IMR-90 (cell line): ENCODE data around the gene PHPT1. TPM values are rescaled to one million over a fixed set of nuclear protein-coding genes. Genes with fewer than 3 reads are reported as not detected.

Experiments
- ATAC-seq: fragments of 200-7000 bp; cut with Tn5 transposase; 2 replicates; pipeline ENCODE4 v1.9.1; 2020; ENCODE audit warnings: low read depth, mild to moderate bottlenecking, moderate library complexity
- BruUV-seq: library from RNA; stranded (reverse); fragments of 400-500 nt; replicated peaks from 2 replicates; lab custom pipeline; 2021; lab: Mats Ljungman, UMichigan
- CTCF ChIA-PET: fragments of 300-600 bp; formaldehyde crosslinking; extraction: SDS; loops from one replicate; lab custom pipeline; 2021; ENCODE audit warnings: antibody characterized with exemption; lab: Yijun Ruan, JAX
- POLR2A ChIA-PET: fragments of 300-600 bp; sonication (Branson Sonifier 250); formaldehyde crosslinking; loops from one replicate; lab custom pipeline; 2022; ENCODE audit warnings: antibody characterized with exemption; ENCODE audit not compliant: unreplicated experiment; lab: Charles Lee
- DNase-seq: peaks from one replicate; pipeline ENCODE4 v3.0.0; 2013
- H2AFZ ChIP-seq: replicated peaks from 2 replicates; pipeline ENCODE3; 2013; ENCODE audit warnings: low read length, mild to moderate bottlenecking; ENCODE audit not compliant: poor library complexity
- H2AK5ac ChIP-seq: 2 replicates; pipeline ENCODE4 v1.6.1; 2013; ENCODE audit warnings: low read depth, low read length, inconsistent platforms
- H2AK9ac ChIP-seq: replicated peaks from 2 replicates; pipeline ENCODE3; 2013; ENCODE audit warnings: mild to moderate bottlenecking, low read depth, low read length, moderate library complexity; ENCODE audit not compliant: poor library complexity
- H2BK120ac ChIP-seq: 2 replicates; pipeline ENCODE4 v1.6.1; 2013; ENCODE audit warnings: low read depth, low read length, inconsistent platforms
- H2BK15ac ChIP-seq: 3 replicates; pipeline ENCODE4 v1.6.1; 2013; ENCODE audit warnings: low read depth, low read length, inconsistent platforms
- H2BK20ac ChIP-seq: 2 replicates; pipeline ENCODE4 v1.6.1; 2013; ENCODE audit warnings: low read depth, mild to moderate bottlenecking, inconsistent platforms, low read length, moderate library complexity
- H2BK5ac ChIP-seq: 2 replicates; pipeline ENCODE4 v1.6.1; 2013; ENCODE audit warnings: mild to moderate bottlenecking, low read depth, low read length, inconsistent platforms; ENCODE audit not compliant: poor library complexity, severe bottlenecking
- H3K14ac ChIP-seq: replicated peaks from 2 replicates; pipeline ENCODE4 v1.6.1; 2013; ENCODE audit warnings: low read depth, low read length, inconsistent platforms
- H3K18ac ChIP-seq: 2 replicates; pipeline ENCODE4 v1.6.1; 2013; ENCODE audit warnings: low read depth, low read length, control low read depth
- H3K23ac ChIP-seq: 2 replicates; pipeline ENCODE4 v1.6.1; 2013; ENCODE audit warnings: low read depth, low read length, inconsistent platforms
- H3K27ac ChIP-seq: 2 replicates; pipeline ENCODE4 v1.5.1; 2013; ENCODE audit warnings: mild to moderate bottlenecking, control low read depth, low read length; ENCODE audit not compliant: insufficient read depth
- H3K27me3 ChIP-seq: 2 replicates; pipeline ENCODE4 v1.6.1; 2013; ENCODE audit warnings: low read length; ENCODE audit not compliant: control insufficient read depth, insufficient read depth
- H3K36me3 ChIP-seq: 2 replicates; pipeline ENCODE4 v1.6.1; 2013; ENCODE audit warnings: low read length, mixed read lengths; ENCODE audit not compliant: control insufficient read depth, insufficient read depth
- H3K4ac ChIP-seq: 2 replicates; pipeline ENCODE4 v1.6.1; 2013; ENCODE audit warnings: low read depth, low read length, inconsistent platforms
- H3K4me1 ChIP-seq: 2 replicates; pipeline ENCODE4 v1.6.1; 2013; ENCODE audit warnings: low read length, mixed read lengths; ENCODE audit not compliant: control insufficient read depth, insufficient read depth
- H3K4me2 ChIP-seq: 2 replicates; pipeline ENCODE4 v1.6.1; 2013; ENCODE audit warnings: low read depth, mild to moderate bottlenecking, control low read depth, low read length, moderate library complexity
- H3K4me3 ChIP-seq: 2 replicates; pipeline ENCODE4 v1.5.1; 2013; ENCODE audit warnings: low read depth, mild to moderate bottlenecking, control low read depth, low read length, moderate library complexity; ENCODE audit not compliant: insufficient read depth
- H3K56ac ChIP-seq: 2 replicates; pipeline ENCODE4 v1.6.1; 2013; ENCODE audit warnings: low read length, inconsistent platforms; ENCODE audit not compliant: insufficient read depth; ENCODE audit errors: extremely low read depth
- H3K79me1 ChIP-seq, 2 experiments: 2 replicates each; pipeline ENCODE4 v1.6.1; 2013; ENCODE audit warnings: low read length in 2 of 2, inconsistent platforms in 1 of 2, low read depth in 1 of 2
- H3K9ac ChIP-seq: 2 replicates; pipeline ENCODE4 v1.6.1; 2013; ENCODE audit warnings: low read depth, low read length, control low read depth
- H3K9me1 ChIP-seq: 2 replicates; pipeline ENCODE4 v1.6.1; 2013; ENCODE audit warnings: low read length, inconsistent platforms; ENCODE audit not compliant: insufficient read depth
- H3K9me3 ChIP-seq: 2 replicates; pipeline ENCODE4 v1.6.1; 2013; ENCODE audit warnings: low read length; ENCODE audit not compliant: control insufficient read depth, insufficient read depth
- H4K20me1 ChIP-seq: 2 replicates; pipeline ENCODE4 v1.6.1; 2013; ENCODE audit warnings: low read length, inconsistent platforms; ENCODE audit not compliant: insufficient read depth
- H4K5ac ChIP-seq: 2 replicates; pipeline ENCODE4 v1.6.1; 2013; ENCODE audit warnings: mild to moderate bottlenecking, low read depth, low read length, control low read depth
- H4K8ac ChIP-seq, 2 experiments: 2 replicates each; pipeline ENCODE4 v1.6.1; 2013; ENCODE audit warnings: low read depth in 2 of 2, low read length in 2 of 2, control low read depth in 1 of 2, inconsistent platforms in 1 of 2
- H4K91ac ChIP-seq: 2 replicates; pipeline ENCODE4 v1.6.1; 2013; ENCODE audit warnings: low read depth, low read length, inconsistent platforms; ENCODE audit not compliant: insufficient read depth
- BHLHE40 ChIP-seq: fragments of 150-350 bp; IDR thresholded peaks from 2 replicates; pipeline ENCODE4 v1.6.1; 2016; ENCODE audit warnings: mild to moderate bottlenecking, low read depth, low read length
- CEBPB ChIP-seq: IDR thresholded peaks from 2 replicates; pipeline ENCODE4 v1.6.1; 2012; ENCODE audit warnings: low read depth, low read length, improper control_type of control experiment
- CHD1 ChIP-seq: IDR thresholded peaks from 2 replicates; pipeline ENCODE4 v1.6.1; 2012; ENCODE audit warnings: low read depth, low read length, improper control_type of control experiment
- CTCF ChIP-seq: conservative IDR thresholded peaks from 2 replicates; pipeline ENCODE4 v1.5.1; 2012; ENCODE audit warnings: mild to moderate bottlenecking, low read depth, low read length, improper control_type of control experiment
- ELK1 ChIP-seq: fragments of 150-350 bp; IDR thresholded peaks from 2 replicates; pipeline ENCODE4 v1.6.1; 2016; ENCODE audit warnings: low read depth, mild to moderate bottlenecking, low read length, moderate library complexity, borderline replicate concordance
- MAFK ChIP-seq: IDR thresholded peaks from 2 replicates; pipeline ENCODE4 v1.6.1; 2012; ENCODE audit warnings: low read depth, low read length, improper control_type of control experiment
- MAZ ChIP-seq: IDR thresholded peaks from 2 replicates; pipeline ENCODE4 v1.6.1; 2012; ENCODE audit warnings: low read depth, mild to moderate bottlenecking, low read length, improper control_type of control experiment, moderate library complexity, borderline replicate concordance
- MXI1 ChIP-seq: IDR thresholded peaks from 2 replicates; pipeline ENCODE4 v1.6.1; 2012; ENCODE audit warnings: low read depth, mild to moderate bottlenecking, low read length, moderate library complexity, borderline replicate concordance
- NFE2L2 ChIP-seq: fragments of 150-350 bp; IDR thresholded peaks from 2 replicates; pipeline ENCODE4 v1.6.1; 2016; ENCODE audit warnings: low read depth, mild to moderate bottlenecking, low read length
- POLR2A ChIP-seq: IDR thresholded peaks from 2 replicates; pipeline ENCODE4 v1.6.1; 2012; ENCODE audit warnings: mild to moderate bottlenecking, low read depth, low read length
- RAD21 ChIP-seq: IDR thresholded peaks from 2 replicates; pipeline ENCODE4 v1.6.1; 2012; ENCODE audit warnings: low read length, improper control_type of control experiment
- RFX5 ChIP-seq: IDR thresholded peaks from 2 replicates; pipeline ENCODE4 v1.8.0; 2012; ENCODE audit warnings: low read depth, mild to moderate bottlenecking, low read length, moderate library complexity
- SMC3 ChIP-seq: fragments of 150-350 bp; IDR thresholded peaks from 2 replicates; pipeline ENCODE4 v1.6.1; 2016; ENCODE audit warnings: low read depth, mild to moderate bottlenecking, antibody characterized with exemption, low read length, moderate library complexity
- USF2 ChIP-seq: fragments of 150-350 bp; IDR thresholded peaks from 2 replicates; pipeline ENCODE4 v1.6.1; 2017; ENCODE audit warnings: mild to moderate bottlenecking, antibody characterized with exemption, low read length, low read depth
- WGBS, 2 experiments: methylation state at CpG; one replicate each; pipeline versions ENCODE4 v1.1.5 to v1.1.7; 2013; ENCODE audit warnings: missing lambda C conversion rate in 2 of 2; ENCODE audit not compliant: insufficient read length in 1 of 2; ENCODE audit errors: extremely low coverage in 2 of 2; 5-methylcytosine and 5-hydroxymethylcytosine counted together
- dilution Hi-C: fragments of 300-500 bp; cut with HindIII; formaldehyde crosslinking; loops from one replicate; pipeline ENCODE4 v1.14.3; 2018; ENCODE audit warnings: low sequenced_read_pairs; ENCODE audit not compliant: unreplicated experiment
- in situ Hi-C: fragments of 300-500 bp; cut with MboI; formaldehyde crosslinking; loops from 3 replicates; pipeline ENCODE4 v1.14.3; 2019; ENCODE audit warnings: low sequenced_read_pairs, inconsistent platforms, mixed read lengths
- intact Hi-C: fragments of 100-400 bp; cut with micrococcal nuclease; formaldehyde crosslinking; loops from 2 replicates; pipeline ENCODE4 v1.10.0; 2022
- polyA plus RNA-seq, 3 experiments: library from polyadenylated mRNA; depleted of rRNA; stranded (reverse); fragments of >200 nt; gene quantifications; 2 replicates each; pipeline ENCODE4 v1.2.3, GENCODE V29; 2012; ENCODE audit warnings: low replicate concordance in 1 of 3
- total RNA-seq: library from RNA; depleted of rRNA; stranded (reverse); fragments of >200 nt; gene quantifications from 2 replicates; pipeline ENCODE4 v1.2.3, GENCODE V29; 2012

PHPT1 gene
- total and polyA plus RNA-seq, 2 of the 4 experiments (the other 2 are of a cell fraction) = 79.8 to 214 TPM

- no peak for ATAC-seq
- Histone ChIP-seq H3K4me3 (no peak overlapping the region), H2BK120ac (no peak overlapping the region), H3K4me1 (peaks cover 5% of the 10 kb centered on the region), H3K9me3 (no peaks in the 10 kb centered on the region), H3K14ac (no peak overlapping the region), H4K91ac (no peak overlapping the region), H3K18ac (no peak overlapping the region), H3K36me3 (peaks cover 31% of the 10 kb centered on the region), H2BK15ac (no peak overlapping the region), H3K4ac (no peak overlapping the region), H3K79me1 (no peaks in the 10 kb centered on the region; a peak in 1 of 4 replicates), H4K5ac (no peak overlapping the region), H4K8ac (no peak overlapping the region), H3K9ac (no peak overlapping the region), H2BK20ac (no peak overlapping the region), H4K20me1 (peaks cover 4% of the 10 kb centered on the region; the same call in 1 of the 2 replicates), H3K9me1 (peaks cover 2% of the 10 kb centered on the region; the same call in 1 of the 2 replicates), H3K27ac (no peak overlapping the region), H2BK5ac (no peak overlapping the region), H3K23ac (no peak overlapping the region), H3K27me3 (no peaks in the 10 kb centered on the region), H3K56ac (no peak overlapping the region), H3K4me2 (no peak overlapping the region), H2AFZ (no peak overlapping the region), H2AK9ac (peak overlapping the region; percentile 55), H2AK5ac (no peak overlapping the region)
- ChIA-PET POLR2A (no interaction called here), CTCF (no interaction called here)
- intact Hi-C loops = no loop called here
- no peak for DNase-seq
- WGBS, 2 experiments = 86% methylated on average over 11 of the region's 21 CpGs; no CpG with 5 or more reads in 1 of the 2 experiments
- dilution Hi-C loops = no loop called here
- BruUV-seq = no TSS peak
- in situ Hi-C loops = no loop called here
- TF ChIP-seq RFX5 = no peak
- no peak for TF ChIP-seq POLR2A
- no peak for TF ChIP-seq USF2
- TF ChIP-seq BHLHE40 = no peak
- no peak for TF ChIP-seq CTCF
- TF ChIP-seq MAZ = no peak
- TF ChIP-seq MXI1 = no peak
- no peak for TF ChIP-seq CEBPB
- no peak for TF ChIP-seq MAFK
- TF ChIP-seq RAD21 = no peak
- no peak for TF ChIP-seq SMC3
- no peak for TF ChIP-seq ELK1
- no peak for TF ChIP-seq CHD1
- TF ChIP-seq NFE2L2 = no peak
Observed at GRCh38 chr9:136835932-136836904, 13.0 kb upstream of the PHPT1 start.
